Measurements from ENCODE around the gene C17orf100. TPM values are rescaled to one million over a fixed set of nuclear protein-coding genes. Genes with fewer than 3 reads are reported as not detected.
A peak's percentile ranks its signal among the peaks of the same experiment; 100 is the strongest.

The C17orf100 gene
- total and polyA plus RNA-seq, 10 of the 15 experiments (the other 5 are each of a cell fraction or from before 2014, with no cell fraction given): 0.84 to 4.7 (median 1.8) TPM

- TF ChIP-seq CHD4 (IDR thresholded peaks at IDR 0.05) (no peak), SUZ12 (IDR thresholded peaks at IDR 0.05; ENCODE audit: unreplicated experiment) (no peak), SIN3A (IDR thresholded peaks at IDR 0.05; ENCODE audit: low read depth, low read length) (peak; percentile 92), HDAC2 (IDR thresholded peaks at IDR 0.05) (no peak), TARDBP (IDR thresholded peaks at IDR 0.05; ENCODE audit: borderline replicate concordance) (no peak), ZNF24 (IDR thresholded peaks at IDR 0.05) (no peak), RCOR1 (conservative IDR thresholded peaks at IDR 0.05; ENCODE audit: low read depth, low read length) (no peak; the same call in 1 of the 2 replicates), YBX1 (IDR thresholded peaks at IDR 0.05) (no peak), GATAD2B (conservative IDR thresholded peaks at IDR 0.05; ENCODE audit: low read depth) (peak; percentile 69; the same call in 1 of the 2 replicates), NFYB (IDR thresholded peaks at IDR 0.05; ENCODE audit: insufficient read depth, low read depth, low read length) (no peak), MEF2A (IDR thresholded peaks at IDR 0.05; ENCODE audit: insufficient read depth, low read depth, low read length) (0 out of 2 replicates have a peak, but pooled peaks have one; percentile 13), ASH2L (IDR thresholded peaks at IDR 0.05; ENCODE audit: borderline replicate concordance, low read depth) (no peak), ZNF622 (IDR thresholded peaks at IDR 0.05) (no peak), NFYA (IDR thresholded peaks at IDR 0.05; ENCODE audit: borderline replicate concordance, low read depth, low read length) (no peak), CHD2 (IDR thresholded peaks at IDR 0.05; ENCODE audit: borderline replicate concordance, low read depth, low read length) (peak; percentile 60; the same call in 1 of the 2 replicates), BRCA1 (IDR thresholded peaks at IDR 0.05; ENCODE audit: low read depth, low read length) (no peak), ZBTB4 (CRISPR knock-in tag; IDR thresholded peaks at IDR 0.05) (no peak), FOXM1 (IDR thresholded peaks at IDR 0.05; ENCODE audit: low read depth, low read length) (0 out of 2 replicates have a peak, but pooled peaks have one; percentile 1), TBL1XR1 (IDR thresholded peaks at IDR 0.05; ENCODE audit: low read depth, low read length) (no peak), NFIC (IDR thresholded peaks at IDR 0.05; ENCODE audit: low read depth, low read length) (no peak), NFXL1 (IDR thresholded peaks at IDR 0.05; ENCODE audit: borderline replicate concordance) (no peak), IRF5 (IDR thresholded peaks at IDR 0.05; ENCODE audit: borderline replicate concordance) (no peak), BCL3 (IDR thresholded peaks at IDR 0.05; ENCODE audit: borderline replicate concordance, insufficient read depth, low read depth, low read length, poor library complexity, severe bottlenecking) (no peak), STAT3 (IDR thresholded peaks at IDR 0.05; ENCODE audit: low read depth, low read length) (peak; percentile 76; the same call in 1 of the 2 replicates)
Measured at GRCh38 chr17:6640536-6641246, 10.9 kb upstream of the C17orf100 start, which contains the start of the genes KIAA0753 and TXNDC17 (continued).
